Panc1 (cell line): ENCODE data around the gene OR5V1. TPM values are rescaled to one million over a fixed set of nuclear protein-coding genes. Genes with fewer than 3 reads are reported as not detected.

Source experiments
- ATAC-seq: fragments of 200-7000 bp; cut with Tn5 transposase; 2 replicates; pipeline ENCODE4 v1.9.1; 2020; ENCODE audit warnings: mild to moderate bottlenecking, moderate library complexity
- BruUV-seq: library from RNA; stranded (reverse); fragments of 400-500 nt; replicated peaks from 2 replicates; lab custom pipeline; 2021; lab: Mats Ljungman, UMichigan
- CTCF ChIA-PET: fragments of 300-600 bp; sonication (Branson Sonifier 250); formaldehyde crosslinking; loops from one replicate; lab custom pipeline; 2022; ENCODE audit warnings: antibody characterized with exemption; lab: Charles Lee
- POLR2A ChIA-PET: fragments of 300-600 bp; sonication (Branson Sonifier 250); formaldehyde crosslinking; loops from one replicate; lab custom pipeline; 2022; ENCODE audit warnings: antibody characterized with exemption; lab: Charles Lee
- DNase-seq: peaks from one replicate; pipeline ENCODE4 v3.0.0-alpha.2; 2010; ENCODE audit warnings: low read depth, low spot score
- H3K27ac ChIP-seq: 2 replicates; pipeline ENCODE4 v1.5.1; 2011; ENCODE audit warnings: mild to moderate bottlenecking, low read length, inconsistent platforms
- H3K27me3 ChIP-seq: fragments of 200-500 bp; sonication (Bioruptor generic); 2 replicates; pipeline ENCODE4 v1.6.0; 2014; ENCODE audit warnings: low read length, inconsistent platforms; ENCODE audit not compliant: control insufficient read depth, insufficient read depth
- H3K36me3 ChIP-seq: fragments of 200-500 bp; sonication (Bioruptor generic); 2 replicates; pipeline ENCODE4 v1.5.1; 2014; ENCODE audit warnings: inconsistent platforms, mild to moderate bottlenecking, low read length, moderate library complexity; ENCODE audit not compliant: control insufficient read depth, insufficient read depth
- H3K4me1 ChIP-seq: 2 replicates; pipeline ENCODE4 v1.5.1; 2011; ENCODE audit warnings: inconsistent platforms, mild to moderate bottlenecking, low read length, moderate library complexity; ENCODE audit not compliant: control insufficient read depth, insufficient read depth
- H3K4me3 ChIP-seq, 2 experiments: 2 replicates each; pipeline ENCODE4 v1.5.1; 2011 to 2012; ENCODE audit warnings: low read depth in 2 of 2, low read length in 2 of 2, mild to moderate bottlenecking in 2 of 2, inconsistent platforms in 1 of 2, moderate library complexity in 1 of 2
- H3K9me3 ChIP-seq: fragments of 200-500 bp; sonication (Bioruptor generic); 2 replicates; pipeline ENCODE4 v1.5.1; 2014; ENCODE audit warnings: low read depth, mild to moderate bottlenecking, inconsistent platforms, low read length, moderate library complexity; ENCODE audit not compliant: control insufficient read depth, insufficient read depth
- POLR2AphosphoS5 ChIP-seq: IDR thresholded peaks from 2 replicates; pipeline ENCODE4 v1.6.1; 2012; ENCODE audit warnings: mild to moderate bottlenecking, low read depth, low read length, moderate library complexity
- SIN3A ChIP-seq: IDR thresholded peaks from 2 replicates; pipeline ENCODE4 v1.6.1; 2012; ENCODE audit warnings: low read depth, mild to moderate bottlenecking, low read length, moderate library complexity, borderline replicate concordance; ENCODE audit not compliant: insufficient read depth
- TCF7L2 ChIP-seq: IDR thresholded peaks from 2 replicates; pipeline ENCODE4 v1.6.1; 2011; ENCODE audit warnings: mild to moderate bottlenecking, low read depth, low read length, inconsistent platforms
- in situ Hi-C: cut with HindIII; loops from 2 replicates; pipeline ENCODE4 v1.10.0; 2016; ENCODE audit warnings: low sequenced_read_pairs, low pct_unique_long_range_greater_than_20kb
- intact Hi-C: fragments of 100-400 bp; cut with micrococcal nuclease; formaldehyde crosslinking; loops from one replicate; pipeline ENCODE4 v1.10.0; 2022; ENCODE audit not compliant: unreplicated experiment
- total RNA-seq: library from RNA; stranded (reverse); gene quantifications from one replicate; pipeline ENCODE4 v1.2.1, GENCODE V29; 2021; ENCODE audit not compliant: unreplicated experiment
- TF ChIP-seq, protein P1 (sequence below): fragments of 450-650 bp; IDR thresholded peaks from 2 replicates; pipeline ENCODE4 v1.5.1; 2017; ENCODE audit warnings: mild to moderate bottlenecking
- TF ChIP-seq, protein P2 (sequence below), 2 experiments: IDR thresholded peaks; 2 replicates each; pipeline ENCODE4 v1.6.1; 2011 to 2012; ENCODE audit warnings: low read depth in 2 of 2, control low read depth in 1 of 2, low read length in 1 of 2, mild to moderate bottlenecking in 1 of 2, moderate library complexity in 1 of 2; ENCODE audit not compliant: insufficient read depth in 1 of 2

OR5V1 gene
- total RNA-seq, 1 experiment from 2014 or later, result not detected

DNA sequence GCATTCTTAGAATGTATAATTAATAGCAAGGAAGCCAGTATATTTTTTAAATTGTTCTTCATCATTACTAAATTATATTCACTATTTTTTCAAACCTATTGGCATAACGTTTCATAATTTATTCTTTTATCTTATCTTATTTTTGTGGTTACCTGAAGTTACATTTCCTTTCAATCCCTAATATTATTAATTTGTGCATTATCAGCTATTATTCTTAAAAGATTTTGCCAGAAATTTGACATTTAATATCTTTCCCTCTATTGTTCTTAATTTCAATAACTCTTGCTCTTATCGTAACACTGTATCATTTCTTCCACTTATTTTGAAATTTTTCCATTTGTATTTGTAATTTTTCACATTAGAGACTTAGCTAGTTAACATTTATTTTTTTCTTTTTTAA lies 48.7 kb downstream of the OR5V1 start:
- Histone ChIP-seq H3K27ac (no peak overlapping the region), H3K4me1 (no peaks in the 10 kb centered on the region), H3K27me3 (peaks cover 2% of the 10 kb centered on the region; the same call in 1 of the 2 replicates), H3K36me3 (no peaks in the 10 kb centered on the region; the same call in 1 of the 2 replicates), H3K4me3 (no peak overlapping the region), H3K9me3 (no peaks in the 10 kb centered on the region)
- POLR2A ChIA-PET, result interaction anchor here (0.6 kb wide), 1 partner anchor 169 kb away, joined by 3 read pairs; no protein-coding TSS in a partner anchor
- DNase-seq, result no peak
- no peak for ATAC-seq
- intact Hi-C loops, result no loop called here
- TF ChIP-seq SIN3A, result no peak
- TF ChIP-seq, protein P1, sequence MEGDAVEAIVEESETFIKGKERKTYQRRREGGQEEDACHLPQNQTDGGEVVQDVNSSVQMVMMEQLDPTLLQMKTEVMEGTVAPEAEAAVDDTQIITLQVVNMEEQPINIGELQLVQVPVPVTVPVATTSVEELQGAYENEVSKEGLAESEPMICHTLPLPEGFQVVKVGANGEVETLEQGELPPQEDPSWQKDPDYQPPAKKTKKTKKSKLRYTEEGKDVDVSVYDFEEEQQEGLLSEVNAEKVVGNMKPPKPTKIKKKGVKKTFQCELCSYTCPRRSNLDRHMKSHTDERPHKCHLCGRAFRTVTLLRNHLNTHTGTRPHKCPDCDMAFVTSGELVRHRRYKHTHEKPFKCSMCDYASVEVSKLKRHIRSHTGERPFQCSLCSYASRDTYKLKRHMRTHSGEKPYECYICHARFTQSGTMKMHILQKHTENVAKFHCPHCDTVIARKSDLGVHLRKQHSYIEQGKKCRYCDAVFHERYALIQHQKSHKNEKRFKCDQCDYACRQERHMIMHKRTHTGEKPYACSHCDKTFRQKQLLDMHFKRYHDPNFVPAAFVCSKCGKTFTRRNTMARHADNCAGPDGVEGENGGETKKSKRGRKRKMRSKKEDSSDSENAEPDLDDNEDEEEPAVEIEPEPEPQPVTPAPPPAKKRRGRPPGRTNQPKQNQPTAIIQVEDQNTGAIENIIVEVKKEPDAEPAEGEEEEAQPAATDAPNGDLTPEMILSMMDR, result no peak
- TF ChIP-seq, protein P2, sequence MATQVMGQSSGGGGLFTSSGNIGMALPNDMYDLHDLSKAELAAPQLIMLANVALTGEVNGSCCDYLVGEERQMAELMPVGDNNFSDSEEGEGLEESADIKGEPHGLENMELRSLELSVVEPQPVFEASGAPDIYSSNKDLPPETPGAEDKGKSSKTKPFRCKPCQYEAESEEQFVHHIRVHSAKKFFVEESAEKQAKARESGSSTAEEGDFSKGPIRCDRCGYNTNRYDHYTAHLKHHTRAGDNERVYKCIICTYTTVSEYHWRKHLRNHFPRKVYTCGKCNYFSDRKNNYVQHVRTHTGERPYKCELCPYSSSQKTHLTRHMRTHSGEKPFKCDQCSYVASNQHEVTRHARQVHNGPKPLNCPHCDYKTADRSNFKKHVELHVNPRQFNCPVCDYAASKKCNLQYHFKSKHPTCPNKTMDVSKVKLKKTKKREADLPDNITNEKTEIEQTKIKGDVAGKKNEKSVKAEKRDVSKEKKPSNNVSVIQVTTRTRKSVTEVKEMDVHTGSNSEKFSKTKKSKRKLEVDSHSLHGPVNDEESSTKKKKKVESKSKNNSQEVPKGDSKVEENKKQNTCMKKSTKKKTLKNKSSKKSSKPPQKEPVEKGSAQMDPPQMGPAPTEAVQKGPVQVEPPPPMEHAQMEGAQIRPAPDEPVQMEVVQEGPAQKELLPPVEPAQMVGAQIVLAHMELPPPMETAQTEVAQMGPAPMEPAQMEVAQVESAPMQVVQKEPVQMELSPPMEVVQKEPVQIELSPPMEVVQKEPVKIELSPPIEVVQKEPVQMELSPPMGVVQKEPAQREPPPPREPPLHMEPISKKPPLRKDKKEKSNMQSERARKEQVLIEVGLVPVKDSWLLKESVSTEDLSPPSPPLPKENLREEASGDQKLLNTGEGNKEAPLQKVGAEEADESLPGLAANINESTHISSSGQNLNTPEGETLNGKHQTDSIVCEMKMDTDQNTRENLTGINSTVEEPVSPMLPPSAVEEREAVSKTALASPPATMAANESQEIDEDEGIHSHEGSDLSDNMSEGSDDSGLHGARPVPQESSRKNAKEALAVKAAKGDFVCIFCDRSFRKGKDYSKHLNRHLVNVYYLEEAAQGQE (IDR thresholded peaks at IDR 0.05; ENCODE audit: insufficient read depth in 1 of 2, low read depth in 2 of 2, low read length in 1 of 2), result no peak
- no peak for TF ChIP-seq POLR2AphosphoS5
- no peak for TF ChIP-seq TCF7L2
- in situ Hi-C loops, result no loop called here
- no TSS peak for BruUV-seq
- CTCF ChIA-PET, result no interaction called here

Other genes with a start within 250 kb of the OR5V1 start
- not detected for gene OR2J2, start 198.0 kb downstream of the OR5V1 start, total RNA-seq
- gene OR14J1, start 67.2 kb downstream of the OR5V1 start, total RNA-seq, result not detected
- gene OR12D3, start 6.4 kb upstream of the OR5V1 start, total RNA-seq, result not detected
- not detected for gene OR12D2, start 26.8 kb upstream of the OR5V1 start, total RNA-seq
- not detected for gene OR12D1, start 46.1 kb upstream of the OR5V1 start, total RNA-seq
- gene OR10C1, start 70.4 kb upstream of the OR5V1 start, total RNA-seq, result not detected
- not detected for gene OR11A1, start 88.2 kb upstream of the OR5V1 start, total RNA-seq
- not detected for gene OR2H1, start 88.3 kb upstream of the OR5V1 start, total RNA-seq
- not detected for gene MAS1L, start 119.1 kb upstream of the OR5V1 start, total RNA-seq
- 0.54 TPM for gene UBD, start 190.9 kb upstream of the OR5V1 start, total RNA-seq
- not detected for gene OR2H2, start 216.3 kb upstream of the OR5V1 start, total RNA-seq